Adrenal gland (tissue), 12 donors: ENCODE results near the gene GRWD1. TPM values are rescaled to one million over a fixed set of nuclear protein-coding genes. Genes with fewer than 3 reads are reported as not detected.

Experiments used
- DNase-seq, 7 donors: peaks; one replicate each; pipeline ENCODE4 v3.0.0-alpha.2; 2019 to 2020
- H3K27ac ChIP-seq, 5 donors: fragments of 200-600 bp; sonication (generic) in 4 of 5; 1 replicate in 3 of 5; 2 replicates in 2 of 5; pipeline versions ENCODE4 v1.5.1 to v1.8.0; 2016 to 2020; ENCODE audit warnings: mild to moderate bottlenecking in 1 of 5
- H3K27me3 ChIP-seq: fragments of 200-600 bp; 2 replicates; pipeline ENCODE4 v1.8.0; 2021
- H3K36me3 ChIP-seq, 2 donors: fragments of 200-600 bp; replicated peaks in 1 of 2; 1 replicate in 1 of 2; 2 replicates in 1 of 2; pipeline versions ENCODE4 v1.5.1 to v1.8.0; 2018 to 2022
- H3K4me1 ChIP-seq, 2 donors: fragments of 200-600 bp; replicated peaks in 1 of 2; 1 replicate in 1 of 2; 2 replicates in 1 of 2; pipeline versions ENCODE4 v1.5.1 to v1.8.0; 2018 to 2021
- H3K4me3 ChIP-seq, 4 donors: fragments of 200-600 bp; sonication (generic) in 3 of 4; one replicate each; pipeline ENCODE4 v1.5.1; 2016 to 2018
- H3K9me3 ChIP-seq, 3 donors: fragments of 200-600 bp; sonication (generic) in 1 of 3; replicated peaks in 1 of 3; 1 replicate in 2 of 3; 2 replicates in 1 of 3; pipeline versions ENCODE4 v1.5.1 to v1.8.0; 2016 to 2021
- CTCF ChIP-seq, 6 experiments: fragments of 450-650 bp in 4 of 6; fragments of 200-600 bp in 2 of 6; sonication (generic) in 1 of 6; IDR thresholded peaks; 1 replicate in 5 of 6; 2 replicates in 1 of 6; pipeline versions ENCODE4 v1.5.1 to v1.8.0; 2016 to 2021; ENCODE audit warnings: antibody characterized with exemption in 6 of 6, mild to moderate bottlenecking in 2 of 6, moderate library complexity in 1 of 6
- POLR2A ChIP-seq, 2 donors: fragments of 450-650 bp; IDR thresholded peaks; one replicate each; pipeline ENCODE4 v1.6.1; 2017; ENCODE audit warnings: antibody characterized with exemption in 2 of 2, mild to moderate bottlenecking in 2 of 2, moderate library complexity in 1 of 2
- WGBS, 4 donors: extraction: QIAGEN DNeasy Blood & Tissue Kit in 2 of 4; methylation state at CpG; one replicate each; pipeline versions ENCODE4 v1.1.5 to v1.1.7; 2013 to 2017; 5-methylcytosine and 5-hydroxymethylcytosine counted together
- intact Hi-C, 2 donors: fragments of 100-400 bp; cut with DNase I; formaldehyde crosslinking; loops; one replicate each; pipeline versions ENCODE4 v1.14.1 to v1.15.0; 2022 to 2023
- polyA plus RNA-seq, 3 donors: library from polyadenylated mRNA; stranded (reverse); fragments of 200-250 nt in 2 of 3; fragments of 350-450 nt in 1 of 3; fragmentation: Illumina TruSeq in 1 of 3; extraction: RNeasy Lipid Tissue Mini Kit (QIAGEN cat#74804) in 1 of 3; gene quantifications; one replicate each; pipeline ENCODE4 v1.2.3, GENCODE V29; 2013 to 2014
- total RNA-seq, 9 donors: library from RNA; depleted of rRNA in 4 of 9; stranded (reverse); fragments of >200 nt in 4 of 9; fragments of 120-200 nt in 1 of 9; fragmentation: NEBNext Ultra II Directional in 1 of 9; extraction: Animal tissue kit (Norgen Biotek cat#: 25700) in 1 of 9; gene quantifications; one replicate each; pipeline versions ENCODE4 v1.1.0 to v1.2.4, GENCODE V29; 2013 to 2023
- donor health status: healthy with polysubstance abuse.
- donor health status: Bipolar disorder and iron deficiency.
- donor health status: DM: yes; HTN: yes; CAD: no.
- donor health status: DM: no; HTN: no; CAD: no.
- donor health status: DM: no; HTN: no; CAD: no.
- donor health status: DM: yes; HTN: yes; CAD: no.

Gene GRWD1
- total and polyA plus RNA-seq, 12 donors, result 6.6 to 48.4 (median 24.0) TPM

GRCh38 chr19:48441360-48442050 is 4.3 kb upstream of the GRWD1 start:
- Histone ChIP-seq H3K27me3 (peaks cover 5% of the 10 kb centered on the region), H3K27ac (no peak overlapping the region), H3K4me1 (peaks cover 3 to 18% of the 10 kb centered on the region in 2 donors), H3K9me3 (no peaks in the 10 kb centered on the region), H3K4me3 (no peak overlapping the region), H3K36me3 (no peaks in the 10 kb centered on the region)
- intact Hi-C loops, result loop anchor here in 1 of 2 donors (10.0 kb wide), 1 partner anchor 47 kb away; the partner anchor contains the start of genes GRIN2D and KDELR1
- no peak for DNase-seq
- TF ChIP-seq POLR2A (IDR thresholded peaks at IDR 0.05) (no peak), CTCF (IDR thresholded peaks at IDR 0.05) (no peak)
- WGBS, 4 donors, result 93 to 97% (median 96%) methylated on average over 5 to 20 of the region's 20 CpGs

GRCh38 chr19:48442116-48443035 is 3.4 kb upstream of the GRWD1 start:
- Histone ChIP-seq H3K27me3 (peaks cover 5% of the 10 kb centered on the region), H3K4me3 (no peak overlapping the region), H3K9me3 (no peaks in the 10 kb centered on the region), H3K4me1 (peaks cover 5 to 20% of the 10 kb centered on the region in 2 donors), H3K36me3 (peaks cover 0 to 5% of the 10 kb centered on the region in 2 donors), H3K27ac (no peak overlapping the region)
- DNase-seq, result no peak
- intact Hi-C loops, result loop anchor here in 1 of 2 donors (10.0 kb wide), 1 partner anchor 48 kb away; the partner anchor contains the start of genes GRIN2D and KDELR1
- TF ChIP-seq POLR2A (IDR thresholded peaks at IDR 0.05), result no peak
- no peak for TF ChIP-seq CTCF (IDR thresholded peaks at IDR 0.05)
- WGBS, 4 donors, result 37 to 68% (median 61%) methylated on average over 32 to 94 of the region's 94 CpGs

- Histone ChIP-seq H3K36me3 (peaks cover 0 to 13% of the 10 kb centered on the region in 2 donors), H3K27ac (no peak overlapping the region), H3K4me3 (peak overlapping the region in 1 of 4 donors; percentile 86), H3K4me1 (peaks cover 5 to 20% of the 10 kb centered on the region in 2 donors), H3K27me3 (peaks cover 5% of the 10 kb centered on the region), H3K9me3 (no peaks in the 10 kb centered on the region)
- intact Hi-C loops, result loop anchor here in 1 of 2 donors (10.0 kb wide), 1 partner anchor 48 kb away; the partner anchor contains the start of genes GRIN2D and KDELR1
- 10 to 22% (median 18%) methylated on average over 20 to 56 of the region's 60 CpGs; no CpG with 5 or more reads in 1 of the 4 donors for WGBS, 4 donors
- TF ChIP-seq CTCF (IDR thresholded peaks at IDR 0.05) (no peak), POLR2A (IDR thresholded peaks at IDR 0.05) (no peak)
- DNase-seq, result peak in 1 of 7 donors; percentile 23
Observed at GRCh38 chr19:48443256-48443655, 2.5 kb upstream of the GRWD1 start.

GRCh38 chr19:48443731-48444128 is 2.1 kb upstream of the GRWD1 start:
- Histone ChIP-seq H3K27ac (no peak overlapping the region), H3K4me1 (peaks cover 5 to 20% of the 10 kb centered on the region in 2 donors), H3K27me3 (peaks cover 5% of the 10 kb centered on the region), H3K36me3 (peaks cover 0 to 18% of the 10 kb centered on the region in 2 donors), H3K4me3 (peak overlapping the region in 1 of 4 donors; percentile 86), H3K9me3 (no peaks in the 10 kb centered on the region)
- DNase-seq, result no peak
- WGBS, 4 donors, result 13 to 30% (median 25%) methylated on average over 3 to 45 of the region's 45 CpGs
- TF ChIP-seq POLR2A (IDR thresholded peaks at IDR 0.05) (no peak), CTCF (IDR thresholded peaks at IDR 0.05) (no peak)
- intact Hi-C loops, result loop anchor here in 1 of 2 donors (10.0 kb wide), 1 partner anchor 49 kb away; the partner anchor contains the start of genes GRIN2D and KDELR1
